Activated B cell treated with CpG ODN at 0.5 μM for 24 hours (primary cell): Measurements from ENCODE around the gene HNRNPF. TPM values are rescaled to one million over a fixed set of nuclear protein-coding genes. Genes with fewer than 3 reads are reported as not detected.

ENCODE experiments used
- ATAC-seq: fragments of 200-7000 bp; cut with Tn5 transposase; one replicate; pipeline ENCODE4 v1.10.0; 2021; ENCODE audit warnings: low read depth, mild to moderate bottlenecking, moderate library complexity
- CTCF ChIA-PET: fragments of 350-600 bp; sonication (Branson Sonifier 250); formaldehyde crosslinking; loops from one replicate; lab custom pipeline; 2021; ENCODE audit warnings: antibody characterized with exemption; lab: Charles Lee
- POLR2A ChIA-PET: fragments of 350-600 bp; sonication (Branson Sonifier 250); formaldehyde crosslinking; loops from one replicate; lab custom pipeline; 2021; ENCODE audit warnings: antibody characterized with exemption; lab: Charles Lee
- DNase-seq: peaks from one replicate; pipeline ENCODE4 v3.0.0; 2022
- H3K27ac Mint-ChIP-seq: one replicate; pipeline ENCODE4 v1.8.0; 2020; ENCODE audit warnings: mixed read lengths
- H3K27me3 Mint-ChIP-seq: one replicate; pipeline ENCODE4 v1.8.0; 2021; ENCODE audit warnings: mixed read lengths
- H3K36me3 Mint-ChIP-seq: one replicate; pipeline ENCODE4 v1.8.0; 2021; ENCODE audit warnings: low read depth, mixed read lengths
- H3K4me1 Mint-ChIP-seq: one replicate; pipeline ENCODE4 v1.8.0; 2021; ENCODE audit warnings: mixed read lengths
- H3K4me3 Mint-ChIP-seq: one replicate; pipeline ENCODE4 v1.8.0; 2020; ENCODE audit warnings: mild to moderate bottlenecking, mixed read lengths
- H3K9me3 Mint-ChIP-seq: one replicate; pipeline ENCODE4 v1.8.0; 2020; ENCODE audit warnings: mixed read lengths
- CTCF ChIP-seq: fragments of 200-600 bp; IDR thresholded peaks from one replicate; pipeline ENCODE4 v1.8.0; 2022; ENCODE audit warnings: antibody characterized with exemption, mild to moderate bottlenecking
- intact Hi-C: fragments of 100-400 bp; cut with micrococcal nuclease; formaldehyde crosslinking; loops from one replicate; pipeline ENCODE4 v1.15.1; 2024
- total RNA-seq: library from RNA; stranded (reverse); gene quantifications from 2 replicates; pipeline ENCODE4 v1.2.3, GENCODE V29; 2022

The HNRNPF gene
- total RNA-seq, 1 donor from 2014 or later: 253 TPM

DNA sequence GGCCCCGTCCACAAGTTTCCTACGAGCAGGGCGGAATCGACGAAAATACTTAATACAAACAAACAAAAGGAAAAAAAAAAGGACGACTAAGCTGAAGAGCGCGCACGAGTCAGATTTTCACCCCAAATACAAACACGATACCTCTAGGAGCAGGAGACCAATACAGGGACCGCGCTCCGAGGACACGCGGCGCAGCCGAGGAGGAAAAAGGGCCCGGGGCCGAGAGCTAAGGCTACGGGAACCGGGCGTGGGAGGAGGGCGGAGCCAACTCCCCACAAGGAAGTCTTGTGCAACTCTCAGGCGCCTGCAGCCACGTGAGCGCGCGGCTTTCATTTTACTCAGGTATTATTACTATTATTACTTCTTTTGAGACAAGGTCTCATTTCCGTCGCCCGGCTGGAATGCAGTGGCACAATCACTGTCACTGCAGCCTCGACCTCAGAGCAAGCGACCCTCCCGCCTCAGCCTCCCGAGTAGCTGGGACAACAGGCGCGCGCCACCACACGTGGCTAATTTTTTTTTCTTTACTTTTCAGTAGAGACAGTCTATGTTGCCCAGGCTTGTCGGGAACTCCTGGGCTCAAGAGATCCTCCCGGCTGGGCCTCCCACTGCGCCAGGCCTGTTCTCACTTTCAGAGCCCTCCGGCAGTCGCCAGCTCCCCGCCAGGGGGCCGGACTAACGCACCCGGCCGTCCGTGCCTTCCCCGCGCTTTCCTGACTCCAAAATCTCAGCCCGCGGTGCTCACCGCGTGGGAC lies 1.2 kb downstream of the HNRNPF start:
- Mint-ChIP-seq H3K27ac (peak overlapping the region; percentile 98), H3K4me3 (peak overlapping the region; percentile 95), H3K9me3 (no peaks in the 10 kb centered on the region), H3K27me3 (no peaks in the 10 kb centered on the region), H3K4me1 (peaks cover 46% of the 10 kb centered on the region), H3K36me3 (peaks cover 29% of the 10 kb centered on the region)
- intact Hi-C loops: loop anchor here (1.0 to 5.0 kb wide), 7 partner anchors 10 to 855 kb away; partner anchors contain the start of genes CSGALNACT2, ZNF239, ZNF32 and ZNF33B
- peak; percentile 35 for ATAC-seq
- ChIA-PET POLR2A (interaction anchor here (0.7 to 5.3 kb wide), 14 partner anchors 12 to 626 kb away, joined by 3 to 128 read pairs (median 6); partner anchors contain the start of genes BMS1, ZNF239 and ZNF487), CTCF (interaction anchor here (1.0 to 1.8 kb wide), 3 partner anchors 11 to 20 kb away, joined by 3 to 5 read pairs (median 4); no protein-coding TSS in a partner anchor)
- peak; percentile 75 for DNase-seq
- no peak for TF ChIP-seq CTCF

- Mint-ChIP-seq H3K4me3 (peak overlapping the region; percentile 95), H3K27ac (peak overlapping the region; percentile 98), H3K9me3 (no peaks in the 10 kb centered on the region), H3K4me1 (peaks cover 52% of the 10 kb centered on the region), H3K27me3 (no peaks in the 10 kb centered on the region), H3K36me3 (peaks cover 35% of the 10 kb centered on the region)
- intact Hi-C loops: loop anchor here (1.0 to 5.0 kb wide), 4 partner anchors 10 to 269 kb away; partner anchors contain the start of genes CSGALNACT2, ZNF239 and ZNF32
- no peak for TF ChIP-seq CTCF
- ChIA-PET POLR2A (interaction anchor here (0.9 to 5.3 kb wide), 10 partner anchors 11 to 625 kb away, joined by 3 to 128 read pairs (median 10); partner anchors contain the start of genes BMS1, ZNF239 and ZNF487), CTCF (interaction anchor here (1.0 to 1.8 kb wide), 3 partner anchors 11 to 21 kb away, joined by 3 to 5 read pairs (median 4); no protein-coding TSS in a partner anchor)
- ATAC-seq (peak; percentile 6), DNase-seq (peak; percentile 69)
Measured at GRCh38 chr10:43407148-43407575, 1.8 kb downstream of the HNRNPF start.

DNA sequence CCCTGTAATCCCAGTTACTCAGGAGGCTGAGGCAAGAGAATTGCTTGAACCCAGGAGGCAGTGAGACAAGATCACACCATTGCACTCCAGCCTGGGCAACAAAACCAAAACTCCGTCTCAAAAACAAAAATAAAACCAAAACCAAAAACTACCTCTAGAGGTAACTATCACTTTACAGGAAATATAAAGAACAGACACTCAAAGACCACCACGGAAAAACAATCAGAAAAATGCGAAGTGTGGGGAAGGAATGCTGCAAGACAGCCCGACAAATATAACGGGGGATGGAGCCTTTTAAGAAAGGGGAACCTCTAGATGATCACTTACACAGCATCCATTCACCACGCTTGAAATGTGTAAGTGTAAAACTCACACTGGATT lies 4.3 kb downstream of the HNRNPF start:
- Mint-ChIP-seq H3K36me3 (peaks cover 53% of the 10 kb centered on the region), H3K4me3 (peak overlapping the region; percentile 74), H3K9me3 (no peaks in the 10 kb centered on the region), H3K27ac (peak overlapping the region; percentile 72), H3K27me3 (no peaks in the 10 kb centered on the region), H3K4me1 (peaks cover 70% of the 10 kb centered on the region)
- intact Hi-C loops: loop anchor here (5.0 kb wide), 2 partner anchors 168 to 243 kb away; partner anchors contain the start of genes ZNF239 and ZNF32
- POLR2A ChIA-PET: interaction anchor here (1.1 kb wide), 2 partner anchors 17 to 32 kb away, joined by 3 to 4 read pairs; partner anchors contain the start of gene ZNF487
- CTCF ChIA-PET: no interaction called here
- DNase-seq: no peak
- no peak for TF ChIP-seq CTCF
- no peak for ATAC-seq

DNA sequence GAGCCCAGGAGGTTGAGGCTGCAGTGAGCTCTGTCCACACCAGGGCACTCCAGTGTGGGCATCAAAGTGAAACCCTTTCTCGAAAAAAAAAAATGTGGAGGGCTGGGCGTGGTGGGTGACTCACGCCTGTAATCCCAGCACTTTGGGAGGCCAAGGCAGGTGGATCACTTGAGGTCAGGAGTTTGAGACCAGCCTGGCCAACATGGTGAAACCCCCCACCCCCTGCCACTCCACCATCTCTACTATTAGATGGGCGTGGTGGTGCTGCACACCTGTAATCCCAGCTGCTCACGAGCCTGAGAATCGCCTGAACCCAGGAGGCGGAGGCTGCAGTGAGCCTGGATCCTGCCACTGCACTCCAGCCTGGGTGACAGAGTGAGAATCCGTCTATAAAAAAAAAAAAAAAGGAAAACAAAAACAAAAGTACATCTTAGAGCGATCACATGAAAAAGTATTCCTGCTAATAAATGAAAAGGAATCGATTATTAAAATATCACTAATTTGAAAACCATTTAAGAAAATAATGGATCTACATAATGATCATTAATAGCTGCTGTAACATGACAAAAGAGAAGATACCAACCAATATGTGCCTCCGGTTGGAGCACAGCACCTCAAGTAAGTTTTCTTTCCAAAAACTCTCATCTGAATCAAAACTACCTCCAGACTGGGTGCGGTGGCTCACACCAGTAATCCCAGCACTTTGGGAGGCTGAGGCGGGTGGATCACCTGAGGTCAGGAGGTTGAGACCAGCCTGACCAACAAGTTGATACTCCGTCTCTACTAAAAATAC lies 4.9 kb downstream of the HNRNPF start:
- intact Hi-C loops: no loop called here
- peak overlapping the region; percentile 72 for H3K27ac Mint-ChIP-seq
- H3K36me3 Mint-ChIP-seq: peaks cover 58% of the 10 kb centered on the region

More for the DNA sequence above, 4.9 kb downstream of the HNRNPF start:
- POLR2A ChIA-PET: interaction anchor here (0.5 to 1.0 kb wide), 3 partner anchors 15 to 21 kb away, joined by 3 read pairs; no protein-coding TSS in a partner anchor
- ATAC-seq: no peak
- Mint-ChIP-seq H3K4me1 (peaks cover 76% of the 10 kb centered on the region), H3K9me3 (no peaks in the 10 kb centered on the region), H3K4me3 (peak overlapping the region; percentile 74), H3K27me3 (no peaks in the 10 kb centered on the region)
- no peak for TF ChIP-seq CTCF
- CTCF ChIA-PET: no interaction called here
- DNase-seq: no peak
